Esophagus squamous epithelium (tissue), 4 donors: Measurements from ENCODE around the gene TEX51.

Experiments
- CTCF ChIP-seq, 6 experiments: fragments of 450-650 bp in 4 of 6; fragments of 200-600 bp in 2 of 6; sonication (generic) in 2 of 6; IDR thresholded peaks; one replicate each; pipeline ENCODE4 v1.5.1; 2016 to 2019; ENCODE audit warnings: antibody characterized with exemption in 6 of 6, mild to moderate bottlenecking in 4 of 6, moderate library complexity in 4 of 6
- POLR2A ChIP-seq, 4 donors: fragments of 450-650 bp; IDR thresholded peaks; one replicate each; pipeline ENCODE4 v1.6.1; 2017; ENCODE audit warnings: antibody characterized with exemption in 4 of 4, mild to moderate bottlenecking in 4 of 4, moderate library complexity in 3 of 4

- TF ChIP-seq POLR2A (IDR thresholded peaks at IDR 0.05) (no peak), CTCF (IDR thresholded peaks at IDR 0.05) (no peak)
Observed at GRCh38 chr2:126936219-126936723, 37.6 kb downstream of the TEX51 start.
